Activated T-cell treated with anti-CD3 and anti-CD28 coated beads, Interleukin-2, amount 50 U/mL, for 4 hours (primary cell): ENCODE results near the gene SPINK2. TPM values are rescaled to one million over a fixed set of nuclear protein-coding genes. Genes with fewer than 3 reads are reported as not detected.

ENCODE experiments used
- ATAC-seq, 2 donors: fragments of 200-7000 bp; cut with Tn5 transposase; one replicate each; pipeline ENCODE4 v1.10.0; 2021
- DNase-seq: peaks from one replicate; pipeline ENCODE4 v3.0.0-alpha.2; 2020
- H3K27me3 Mint-ChIP-seq: one replicate; pipeline ENCODE4 v1.8.0; 2021; ENCODE audit warnings: low read depth, mixed read lengths
- H3K36me3 Mint-ChIP-seq: one replicate; pipeline ENCODE4 v1.8.0; 2022; ENCODE audit warnings: mixed read lengths; ENCODE audit not compliant: insufficient read depth
- H3K4me1 Mint-ChIP-seq: one replicate; pipeline ENCODE4 v1.8.0; 2021; ENCODE audit warnings: low read depth, mixed read lengths
- H3K4me3 Mint-ChIP-seq: one replicate; pipeline ENCODE4 v1.8.0; 2021; ENCODE audit warnings: mild to moderate bottlenecking, moderate library complexity, mixed read lengths
- H3K9me3 Mint-ChIP-seq: one replicate; pipeline ENCODE4 v1.8.0; 2021; ENCODE audit warnings: mixed read lengths
- total RNA-seq, 3 donors: library from RNA; stranded (reverse); gene quantifications; one replicate each; pipeline ENCODE4 v1.2.1, GENCODE V29; 2021

SPINK2 gene
- total RNA-seq, 3 donors from 2014 or later = 0.35 TPM; not detected in 2

DNA sequence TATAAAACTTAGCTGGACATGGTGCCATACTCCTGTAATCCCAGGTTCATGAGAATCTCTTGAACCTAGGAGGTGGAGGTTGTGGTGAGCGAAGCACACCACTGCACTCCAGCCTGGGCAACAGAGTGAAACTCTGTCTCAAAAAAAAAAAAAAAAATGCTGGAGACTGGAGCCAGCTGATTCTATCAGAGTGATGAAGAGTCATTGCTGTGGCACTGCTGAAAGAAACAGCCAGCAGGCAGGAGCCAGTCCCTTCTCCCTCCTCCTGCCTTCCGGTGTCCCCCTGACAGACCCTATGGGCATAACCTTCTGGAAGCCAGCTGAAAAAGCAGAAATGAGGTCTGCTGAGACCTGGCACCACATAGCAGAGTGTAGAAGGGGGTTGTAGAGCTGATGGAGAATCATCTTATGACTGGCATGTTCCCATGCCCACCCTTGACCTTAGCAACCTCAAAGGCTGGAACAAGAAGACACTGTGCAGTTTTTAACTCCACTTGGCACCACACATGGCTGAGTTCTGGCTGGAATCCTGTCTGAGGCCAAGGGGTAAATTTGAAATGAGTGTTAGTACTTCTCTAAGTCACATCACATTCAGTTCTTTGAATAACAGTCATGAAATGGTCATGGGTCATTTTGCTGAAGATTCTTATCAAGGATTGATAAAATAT lies 2.6 kb upstream of the SPINK2 start:
- Mint-ChIP-seq H3K36me3 (no peaks in the 10 kb centered on the region), H3K9me3 (no peaks in the 10 kb centered on the region), H3K4me3 (no peak overlapping the region), H3K4me1 (peaks cover 7% of the 10 kb centered on the region), H3K27me3 (no peaks in the 10 kb centered on the region)
- no peak for DNase-seq
- no peak for ATAC-seq

DNA sequence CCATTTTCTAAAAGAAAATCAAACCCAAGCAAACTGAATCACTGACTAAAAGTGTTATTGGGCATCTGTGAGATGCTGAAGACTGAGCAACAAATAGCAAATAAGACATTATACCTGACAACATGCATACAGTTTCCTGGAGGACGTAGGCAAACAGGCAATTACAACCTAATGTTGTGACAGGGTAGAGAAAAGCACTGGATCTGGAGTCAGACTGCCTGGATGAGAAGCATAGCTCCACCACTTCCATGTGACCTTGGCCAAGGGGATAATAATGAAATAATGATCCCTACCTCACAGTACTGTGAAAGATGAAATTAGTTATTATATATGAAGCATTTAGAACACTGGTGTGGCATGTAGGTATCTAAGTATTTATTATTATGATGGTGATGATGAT lies 2.7 kb downstream of the SPINK2 start:
- Mint-ChIP-seq H3K9me3 (no peaks in the 10 kb centered on the region), H3K27me3 (no peaks in the 10 kb centered on the region), H3K36me3 (no peaks in the 10 kb centered on the region), H3K4me1 (peaks cover 28% of the 10 kb centered on the region), H3K4me3 (no peak overlapping the region)
- DNase-seq (no peak), ATAC-seq (no peak)

DNA sequence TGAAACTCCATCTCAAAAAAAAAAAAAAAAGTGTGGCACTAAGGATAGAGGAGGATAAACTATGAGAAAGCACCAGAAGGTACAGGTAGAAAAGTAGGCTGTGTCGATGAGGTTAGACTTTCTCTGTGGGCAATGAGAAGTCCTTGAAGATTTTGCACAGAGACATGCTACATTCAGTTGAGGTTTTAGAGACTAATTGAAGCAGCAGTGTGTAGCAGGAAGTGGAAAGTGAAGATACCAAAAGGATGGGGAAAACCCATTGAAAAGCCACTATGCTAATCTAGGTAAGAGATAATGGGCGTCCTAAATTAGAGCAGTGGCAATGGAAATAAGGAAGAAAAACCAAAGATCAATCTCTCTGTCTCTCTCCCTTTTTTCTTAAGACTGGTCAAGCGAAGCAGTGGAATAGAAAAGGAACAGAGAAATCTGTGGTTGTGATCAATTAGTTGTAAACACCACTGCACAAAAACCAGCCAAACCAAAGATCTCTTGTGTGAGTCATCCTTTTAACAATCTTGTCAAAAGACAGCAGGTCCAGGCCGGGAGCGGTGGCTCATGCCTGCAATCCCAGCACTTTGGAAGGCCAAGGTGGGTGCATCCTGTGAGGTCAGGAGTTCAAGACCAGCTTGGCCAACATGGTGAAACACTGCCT lies 3.5 kb downstream of the SPINK2 start:
- peak overlapping the region; percentile 37 for H3K4me3 Mint-ChIP-seq
- ATAC-seq (peak; percentile 75 to 77), DNase-seq (no peak)
- H3K36me3 Mint-ChIP-seq = no peaks in the 10 kb centered on the region
- H3K4me1 Mint-ChIP-seq = peaks cover 28% of the 10 kb centered on the region
- no peaks in the 10 kb centered on the region for H3K9me3 Mint-ChIP-seq
- H3K27me3 Mint-ChIP-seq = no peaks in the 10 kb centered on the region

DNA sequence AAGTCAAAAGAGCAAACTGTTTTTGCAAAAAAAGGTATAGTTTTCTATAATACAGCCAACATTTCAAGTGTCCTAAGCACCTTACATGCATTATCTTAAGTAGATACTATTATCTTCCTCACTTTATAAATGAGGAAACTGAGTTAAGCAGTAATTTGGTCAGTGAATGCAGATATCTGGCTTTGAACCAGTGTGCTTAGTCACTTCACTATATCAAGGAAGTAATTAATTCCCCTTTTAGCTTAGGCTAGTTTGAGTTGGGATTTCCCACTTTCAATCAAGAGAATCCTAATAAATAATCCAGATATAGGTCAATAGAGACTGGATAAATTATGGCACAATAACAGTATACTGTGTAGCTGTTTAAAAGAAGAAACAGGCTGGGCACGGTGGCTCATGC lies 14.8 kb downstream of the SPINK2 start:
- H3K36me3 Mint-ChIP-seq = no peaks in the 10 kb centered on the region
- no peak for DNase-seq
- H3K4me1 Mint-ChIP-seq = peaks cover 15% of the 10 kb centered on the region
- H3K27me3 Mint-ChIP-seq = no peaks in the 10 kb centered on the region
- ATAC-seq = no peak
- H3K9me3 Mint-ChIP-seq = no peaks in the 10 kb centered on the region
- no peak overlapping the region for H3K4me3 Mint-ChIP-seq

DNA sequence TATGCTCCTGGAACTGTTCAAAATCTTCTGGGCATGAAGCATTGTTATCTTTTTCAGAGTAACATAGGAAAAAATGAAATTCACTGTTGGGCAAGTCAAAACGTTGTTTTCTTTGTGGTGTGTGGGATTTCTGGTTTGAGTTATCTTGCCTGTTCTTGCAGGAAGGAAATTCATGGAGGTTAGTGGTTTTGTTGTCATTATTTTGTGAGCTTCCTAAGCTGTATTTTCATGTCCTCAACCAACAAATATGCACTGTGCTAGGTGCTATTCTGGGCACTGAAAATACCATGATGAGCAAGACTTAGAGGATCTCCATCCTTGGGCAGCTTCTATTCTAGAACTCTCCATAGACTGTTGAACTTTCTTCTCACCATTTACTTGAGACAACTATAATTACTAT lies 16.9 kb downstream of the SPINK2 start:
- peaks cover 21% of the 10 kb centered on the region for H3K4me1 Mint-ChIP-seq
- DNase-seq = no peak
- H3K27me3 Mint-ChIP-seq = no peaks in the 10 kb centered on the region
- peak in 1 of 2 donors; percentile 22 for ATAC-seq
- no peaks in the 10 kb centered on the region for H3K9me3 Mint-ChIP-seq
- H3K4me3 Mint-ChIP-seq = no peak overlapping the region
- H3K36me3 Mint-ChIP-seq = no peaks in the 10 kb centered on the region

DNA sequence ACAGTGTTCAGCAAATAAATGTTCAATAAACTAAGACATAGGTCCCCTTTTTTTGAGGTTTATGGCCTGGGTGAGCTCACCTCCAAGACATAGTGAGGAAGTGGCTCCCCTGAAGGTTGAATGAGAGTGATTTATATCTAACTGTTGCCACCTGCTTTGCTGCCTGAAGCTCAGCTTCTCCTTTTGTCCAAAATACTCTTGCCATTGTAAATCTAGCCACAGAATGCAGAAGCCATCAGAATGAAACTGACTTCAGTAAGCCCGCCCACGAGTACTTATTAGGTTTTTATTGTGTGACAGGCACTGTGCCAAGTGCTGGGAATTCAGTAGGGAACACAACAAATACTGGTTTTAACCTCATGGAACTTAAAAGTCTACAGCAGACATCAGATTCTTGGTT lies 18.0 kb downstream of the SPINK2 start:
- peaks cover 23% of the 10 kb centered on the region for H3K4me1 Mint-ChIP-seq
- no peaks in the 10 kb centered on the region for H3K27me3 Mint-ChIP-seq
- ATAC-seq (no peak), DNase-seq (no peak)
- H3K36me3 Mint-ChIP-seq = no peaks in the 10 kb centered on the region
- H3K4me3 Mint-ChIP-seq = no peak overlapping the region
- no peaks in the 10 kb centered on the region for H3K9me3 Mint-ChIP-seq

DNA sequence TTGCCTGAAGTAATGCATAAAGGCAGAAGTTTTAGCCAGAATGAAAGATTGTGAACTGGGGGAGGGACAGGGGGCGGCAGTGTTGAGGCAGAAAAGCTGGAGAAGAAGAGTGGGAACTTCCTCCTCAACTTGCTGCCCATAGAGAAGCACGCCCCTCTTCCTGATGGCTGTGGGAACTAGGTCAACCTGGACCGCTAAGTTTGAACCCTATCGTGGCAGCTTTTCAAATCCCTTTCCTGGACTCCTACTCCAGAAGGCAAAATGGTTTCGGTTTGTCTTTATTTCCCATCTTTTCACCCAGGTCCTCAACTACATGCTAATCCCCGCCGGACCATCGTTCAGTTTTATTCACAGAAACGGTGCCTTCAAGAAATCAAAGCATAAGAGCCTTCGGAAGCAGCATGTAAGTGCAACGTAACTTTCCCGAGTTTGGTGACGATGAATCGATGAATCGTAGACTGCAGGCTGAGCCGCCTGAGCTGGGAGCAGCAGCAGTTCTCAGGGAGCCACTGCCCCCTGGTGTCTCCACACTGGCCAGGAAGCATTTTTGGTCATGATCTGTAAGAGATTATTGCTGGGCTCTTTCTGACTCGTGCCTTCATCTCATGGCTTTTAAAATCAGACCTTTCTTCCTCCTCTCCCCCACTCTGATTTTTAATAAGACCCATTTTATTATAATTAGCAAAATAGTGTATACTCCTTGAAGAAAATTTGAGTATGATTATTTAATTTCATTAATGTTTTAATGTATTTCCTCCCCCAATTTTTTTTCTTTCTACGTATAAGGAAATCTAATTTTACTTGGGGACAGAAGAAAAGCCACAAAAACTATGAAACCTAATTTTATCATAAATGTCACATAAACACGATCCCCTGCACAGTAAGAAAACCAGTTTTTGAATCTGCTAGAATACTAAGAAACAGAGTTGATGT lies 21.4 kb downstream of the SPINK2 start:
- H3K36me3 Mint-ChIP-seq = no peaks in the 10 kb centered on the region
- H3K9me3 Mint-ChIP-seq = no peaks in the 10 kb centered on the region
- DNase-seq (peak; percentile 78), ATAC-seq (peak; percentile 98)
- peak overlapping the region; percentile 87 for H3K4me3 Mint-ChIP-seq
- peaks cover 19% of the 10 kb centered on the region for H3K4me1 Mint-ChIP-seq
- H3K27me3 Mint-ChIP-seq = no peaks in the 10 kb centered on the region

DNA sequence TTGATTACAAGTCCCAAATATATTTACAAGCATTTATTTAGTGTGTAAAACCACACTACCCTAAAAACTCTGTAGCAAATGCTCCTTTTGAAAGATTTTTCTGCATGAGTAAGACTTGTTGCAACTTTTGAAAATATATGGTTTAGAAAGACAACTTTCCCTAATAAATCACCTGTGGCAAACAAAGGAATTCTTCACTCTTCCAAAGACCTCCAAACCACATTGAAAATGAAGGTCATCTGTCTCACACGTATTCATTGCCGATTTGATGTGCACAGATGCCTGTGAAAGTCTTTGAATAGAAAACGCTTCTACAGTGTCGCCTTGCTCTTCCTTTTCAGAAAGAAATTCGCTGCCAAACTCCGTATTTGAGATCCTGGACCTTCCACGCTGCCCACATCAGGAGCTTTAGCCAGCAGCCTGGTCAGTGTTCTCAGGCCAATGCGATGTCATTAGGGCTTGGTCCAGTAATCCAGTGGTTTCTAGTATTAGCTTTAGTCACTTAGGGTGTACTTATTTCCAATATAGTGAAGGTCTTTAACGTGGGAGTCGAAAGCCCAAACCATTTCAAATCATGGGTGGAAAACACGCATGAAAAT lies 22.2 kb downstream of the SPINK2 start:
- no peaks in the 10 kb centered on the region for H3K36me3 Mint-ChIP-seq
- no peaks in the 10 kb centered on the region for H3K9me3 Mint-ChIP-seq
- no peak for DNase-seq
- H3K4me3 Mint-ChIP-seq = peak overlapping the region; percentile 87
- peaks cover 14% of the 10 kb centered on the region for H3K4me1 Mint-ChIP-seq
- no peaks in the 10 kb centered on the region for H3K27me3 Mint-ChIP-seq
- no peak for ATAC-seq

DNA sequence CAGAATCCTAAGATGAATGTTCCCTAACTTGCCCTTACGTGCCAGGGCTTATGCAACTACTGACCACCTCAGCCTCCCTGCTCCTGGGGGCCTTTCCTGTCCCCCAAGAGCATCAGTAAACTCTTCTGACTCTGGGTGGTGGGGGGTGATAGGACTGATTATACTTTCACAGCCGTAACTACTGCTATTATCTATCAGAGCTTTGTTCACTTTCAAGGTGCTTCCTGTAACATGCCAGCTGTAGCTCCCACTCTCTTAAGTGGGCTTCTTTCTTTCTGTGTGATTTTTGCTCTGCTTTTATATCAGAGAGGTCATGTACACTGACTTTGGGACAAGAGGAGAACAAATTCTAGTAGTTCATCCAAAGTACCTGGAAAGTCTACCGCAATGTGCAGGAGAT lies 25.3 kb downstream of the SPINK2 start:
- Mint-ChIP-seq H3K9me3 (no peaks in the 10 kb centered on the region), H3K36me3 (no peaks in the 10 kb centered on the region), H3K4me1 (peaks cover 8% of the 10 kb centered on the region), H3K27me3 (no peaks in the 10 kb centered on the region), H3K4me3 (no peak overlapping the region)
- ATAC-seq = no peak
- DNase-seq = no peak

DNA sequence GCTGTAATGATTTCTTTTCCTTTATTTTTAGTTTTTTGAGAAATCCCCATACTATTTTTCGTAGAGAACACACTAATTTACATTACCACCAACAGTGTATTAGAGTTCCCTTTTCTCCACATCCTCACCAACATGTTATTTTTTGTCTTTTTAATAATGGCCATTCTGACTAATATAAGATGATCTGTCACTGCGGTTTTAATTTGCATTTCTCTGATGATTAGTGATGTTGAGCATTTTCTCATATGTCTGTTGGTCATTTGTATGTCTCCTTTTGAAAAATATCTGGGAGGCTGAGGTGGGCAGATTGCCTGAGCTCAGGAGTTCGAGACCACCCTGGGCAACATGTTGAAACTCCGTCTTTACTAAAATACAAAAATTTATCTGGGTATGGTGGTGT lies 30.2 kb downstream of the SPINK2 start:
- no peaks in the 10 kb centered on the region for H3K9me3 Mint-ChIP-seq

DNA sequence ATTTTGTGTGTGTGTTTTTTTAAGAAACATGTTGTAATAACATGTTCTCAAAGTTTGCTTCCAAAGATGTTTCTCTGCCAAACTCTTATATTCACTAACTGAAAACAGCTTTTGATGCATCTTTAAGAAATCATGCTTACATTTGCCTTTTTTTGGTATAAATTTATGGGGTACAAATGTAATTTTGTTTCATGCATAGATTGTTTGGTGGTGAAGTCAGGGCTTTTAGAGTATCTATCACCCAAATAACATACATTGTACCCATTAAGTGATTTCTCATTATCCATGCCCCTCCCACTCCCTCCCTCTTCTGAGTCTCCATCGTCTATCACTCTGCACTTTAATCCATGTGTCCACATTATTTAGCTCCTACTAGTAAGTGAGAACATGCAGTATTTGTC lies 30.8 kb downstream of the SPINK2 start:
- H3K4me3 Mint-ChIP-seq = no peak overlapping the region
- no peak for DNase-seq
- H3K9me3 Mint-ChIP-seq = no peaks in the 10 kb centered on the region
- H3K36me3 Mint-ChIP-seq = no peaks in the 10 kb centered on the region
- H3K27me3 Mint-ChIP-seq = no peaks in the 10 kb centered on the region
- ATAC-seq = no peak
- H3K4me1 Mint-ChIP-seq = no peaks in the 10 kb centered on the region

More for the DNA sequence above, 30.2 kb downstream of the SPINK2 start:
- no peak for DNase-seq
- Mint-ChIP-seq H3K27me3 (no peaks in the 10 kb centered on the region), H3K4me1 (no peaks in the 10 kb centered on the region), H3K4me3 (no peak overlapping the region), H3K36me3 (no peaks in the 10 kb centered on the region)
- no peak for ATAC-seq

DNA sequence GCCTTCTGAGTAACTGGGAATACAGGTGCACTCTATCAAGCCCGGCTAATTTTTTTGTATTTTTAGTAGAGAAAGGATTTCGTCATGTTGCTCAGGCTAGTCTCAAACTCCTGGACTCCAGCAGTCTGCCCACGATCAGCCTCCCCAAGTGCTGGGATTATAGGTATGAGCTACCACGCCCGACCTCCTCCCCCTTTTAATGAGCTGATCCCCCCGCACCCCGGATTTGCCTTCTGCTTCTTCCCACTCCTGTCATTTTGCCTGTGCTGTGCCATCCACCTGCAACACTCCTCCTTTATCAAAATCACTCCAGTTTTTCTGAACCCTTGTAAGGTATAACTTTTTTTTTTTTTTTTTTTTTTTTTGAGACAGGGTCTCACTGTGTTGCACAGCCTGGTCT lies 33.4 kb downstream of the SPINK2 start:
- no peaks in the 10 kb centered on the region for H3K4me1 Mint-ChIP-seq
- no peak for ATAC-seq
- H3K27me3 Mint-ChIP-seq = no peaks in the 10 kb centered on the region
- H3K9me3 Mint-ChIP-seq = no peaks in the 10 kb centered on the region
- H3K4me3 Mint-ChIP-seq = no peak overlapping the region
- no peaks in the 10 kb centered on the region for H3K36me3 Mint-ChIP-seq
- DNase-seq = no peak

DNA sequence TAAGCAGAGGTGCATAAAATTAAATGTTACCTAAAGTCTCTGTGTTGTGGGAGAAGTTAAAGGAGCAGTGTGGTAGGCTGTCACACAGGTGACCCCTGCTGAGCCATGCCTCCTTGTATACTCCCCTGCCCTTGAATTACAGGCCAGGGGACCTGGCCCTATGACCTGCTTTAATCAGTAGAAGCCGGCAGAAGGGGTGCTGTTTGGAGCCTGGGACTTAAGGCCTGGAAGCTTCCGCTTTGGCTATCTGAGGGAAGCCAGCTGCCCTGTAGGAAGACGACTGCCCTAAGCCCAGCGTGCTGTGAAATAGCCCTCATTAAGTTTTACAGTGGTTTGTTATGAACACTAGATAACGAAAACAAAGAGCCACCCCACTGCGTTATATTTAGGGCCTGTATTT lies 34.1 kb downstream of the SPINK2 start:
- H3K4me3 Mint-ChIP-seq = no peak overlapping the region
- no peak for DNase-seq
- ATAC-seq = no peak

DNA sequence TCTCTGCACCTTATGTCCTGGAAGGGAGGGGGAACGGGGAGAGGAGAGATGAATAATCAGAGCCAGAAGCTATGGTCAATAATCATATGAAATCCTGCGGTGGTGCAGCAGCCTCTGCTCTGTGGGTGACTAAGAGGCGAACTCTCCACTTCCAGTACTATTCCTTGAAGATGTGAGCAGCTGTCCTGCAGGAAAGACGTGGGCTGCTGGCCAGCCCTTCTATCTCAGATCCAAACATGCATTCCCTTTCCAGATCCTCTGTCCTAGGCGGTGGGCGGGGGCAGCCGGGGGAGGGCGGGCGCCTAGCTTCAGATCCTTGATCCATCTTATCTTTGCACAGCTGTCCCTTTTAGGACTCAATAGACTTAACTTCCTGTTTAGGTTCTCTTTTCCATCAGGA lies 34.5 kb downstream of the SPINK2 start:
- H3K9me3 Mint-ChIP-seq = no peaks in the 10 kb centered on the region
- no peak overlapping the region for H3K4me3 Mint-ChIP-seq
- no peaks in the 10 kb centered on the region for H3K27me3 Mint-ChIP-seq
- no peaks in the 10 kb centered on the region for H3K4me1 Mint-ChIP-seq
- H3K36me3 Mint-ChIP-seq = no peaks in the 10 kb centered on the region
- ATAC-seq = no peak
- DNase-seq = no peak

More for the DNA sequence above, 34.1 kb downstream of the SPINK2 start:
- no peaks in the 10 kb centered on the region for H3K4me1 Mint-ChIP-seq
- no peaks in the 10 kb centered on the region for H3K27me3 Mint-ChIP-seq
- no peaks in the 10 kb centered on the region for H3K9me3 Mint-ChIP-seq
- H3K36me3 Mint-ChIP-seq = no peaks in the 10 kb centered on the region
